Measurements from ENCODE around the gene CIAO3. TPM values are rescaled to one million over a fixed set of nuclear protein-coding genes. Genes with fewer than 3 reads are reported as not detected.

Gene CIAO3
- total RNA-seq, 1 experiment from 2014 or later: 44.5 TPM

DNA sequence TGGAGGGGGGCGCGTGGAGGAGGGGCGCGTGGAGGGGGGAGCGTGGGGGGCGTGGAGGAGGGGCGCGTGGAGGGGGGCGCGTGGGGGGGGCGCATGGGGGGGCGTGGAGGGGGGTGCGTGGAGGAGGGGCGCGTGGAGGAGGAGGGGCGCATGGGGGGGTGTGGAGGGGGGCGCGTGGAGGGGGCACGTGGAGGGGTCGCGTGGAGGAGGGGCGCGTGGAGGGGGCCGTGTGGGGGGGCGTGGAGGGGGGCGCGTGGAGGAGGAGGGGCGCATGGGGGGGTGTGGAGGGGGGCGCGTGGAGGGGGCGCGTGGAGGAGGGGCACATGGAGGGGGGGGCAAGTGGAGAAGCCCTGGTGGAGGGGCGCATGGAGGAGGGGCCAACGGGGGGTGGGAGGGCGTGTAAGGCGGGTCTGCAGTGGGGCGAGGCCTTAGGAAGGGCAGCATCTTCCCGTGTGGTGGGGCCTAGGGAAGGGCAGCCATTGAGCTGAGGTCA, 27.0 kb upstream of the CIAO3 start:
- no peak overlapping the region for H3K4me3 ChIP-seq (ENCODE audit: low read depth, low read length)
- Mint-ChIP-seq H3K4me3 (ENCODE audit: unreplicated experiment) (no peak overlapping the region), H3K27me3 (ENCODE audit: insufficient read depth, unreplicated experiment) (no peaks in the 10 kb centered on the region), H3K36me3 (ENCODE audit: insufficient read depth, unreplicated experiment) (no peaks in the 10 kb centered on the region), H3K4me1 (ENCODE audit: low read depth, unreplicated experiment) (no peaks in the 10 kb centered on the region), H3K9me3 (ENCODE audit: unreplicated experiment) (no peaks in the 10 kb centered on the region), H3K27ac (ENCODE audit: unreplicated experiment) (no peak overlapping the region)
- no peak for DNase-seq
- intact Hi-C loops (cut with micrococcal nuclease; ENCODE audit: unreplicated experiment): no loop called here
- H3K27me3 ChIP-seq (replicated peaks; ENCODE audit: control insufficient read depth, insufficient read depth, low read length): no peaks in the 10 kb centered on the region
- BruUV-seq (replicated peaks): no TSS peak
- H3K4me1 ChIP-seq: 0 out of 2 replicates have a peak, but pooled peaks cover 2% of the 10 kb centered on the region
- TF ChIP-seq, protein P1, sequence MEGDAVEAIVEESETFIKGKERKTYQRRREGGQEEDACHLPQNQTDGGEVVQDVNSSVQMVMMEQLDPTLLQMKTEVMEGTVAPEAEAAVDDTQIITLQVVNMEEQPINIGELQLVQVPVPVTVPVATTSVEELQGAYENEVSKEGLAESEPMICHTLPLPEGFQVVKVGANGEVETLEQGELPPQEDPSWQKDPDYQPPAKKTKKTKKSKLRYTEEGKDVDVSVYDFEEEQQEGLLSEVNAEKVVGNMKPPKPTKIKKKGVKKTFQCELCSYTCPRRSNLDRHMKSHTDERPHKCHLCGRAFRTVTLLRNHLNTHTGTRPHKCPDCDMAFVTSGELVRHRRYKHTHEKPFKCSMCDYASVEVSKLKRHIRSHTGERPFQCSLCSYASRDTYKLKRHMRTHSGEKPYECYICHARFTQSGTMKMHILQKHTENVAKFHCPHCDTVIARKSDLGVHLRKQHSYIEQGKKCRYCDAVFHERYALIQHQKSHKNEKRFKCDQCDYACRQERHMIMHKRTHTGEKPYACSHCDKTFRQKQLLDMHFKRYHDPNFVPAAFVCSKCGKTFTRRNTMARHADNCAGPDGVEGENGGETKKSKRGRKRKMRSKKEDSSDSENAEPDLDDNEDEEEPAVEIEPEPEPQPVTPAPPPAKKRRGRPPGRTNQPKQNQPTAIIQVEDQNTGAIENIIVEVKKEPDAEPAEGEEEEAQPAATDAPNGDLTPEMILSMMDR (IDR thresholded peaks at IDR 0.05; ENCODE audit: insufficient read depth in 1 of 2, low read depth in 1 of 2, low read length in 1 of 2, severe bottlenecking in 1 of 2, unreplicated experiment in 1 of 2): no peak
- POLR2A ChIA-PET: no interaction called here
- CTCF ChIA-PET: no interaction called here
- H3K36me3 ChIP-seq (ENCODE audit: control insufficient read depth, insufficient read depth, low read length): no peaks in the 10 kb centered on the region
- H3K9me3 ChIP-seq: no peaks in the 10 kb centered on the region

DNA sequence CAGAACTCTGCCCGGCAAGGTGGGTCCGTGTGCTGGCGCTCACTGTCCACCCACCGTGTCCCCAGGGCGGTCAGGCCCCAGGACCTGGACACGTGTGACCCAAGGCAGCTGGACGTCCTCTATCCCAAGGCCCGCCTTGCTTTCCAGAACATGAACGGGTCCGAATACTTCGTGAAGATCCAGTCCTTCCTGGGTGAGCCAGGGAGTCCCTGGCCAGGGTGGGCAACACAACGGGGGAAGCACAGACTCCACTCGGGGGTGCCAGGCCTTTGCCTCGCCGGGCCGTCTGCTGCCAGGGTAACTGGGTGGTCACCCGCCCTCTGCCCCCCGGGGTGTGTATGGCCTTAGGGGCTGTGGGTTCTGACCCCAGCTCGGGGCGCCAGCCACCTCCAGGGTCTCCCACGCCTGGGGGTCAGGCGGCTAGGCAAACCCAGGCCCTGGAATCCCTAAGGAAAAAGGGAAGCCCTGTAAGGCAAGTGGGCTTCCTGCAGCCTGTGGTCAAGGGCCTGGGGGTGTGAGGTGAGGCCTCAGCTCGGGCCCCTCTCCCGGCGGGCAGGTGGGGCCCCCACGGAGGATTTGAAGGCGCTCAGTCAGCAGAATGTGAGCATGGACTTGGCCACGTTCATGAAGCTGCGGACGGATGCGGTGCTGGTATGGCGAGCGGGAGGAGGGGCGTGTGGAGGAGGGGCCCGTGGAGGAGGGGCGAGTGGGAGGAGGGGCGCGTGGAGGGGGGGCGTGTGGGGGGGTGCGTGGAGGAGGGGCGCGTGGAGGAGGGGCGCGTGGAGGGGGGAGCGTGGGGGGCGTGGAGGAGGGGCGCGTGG, 26.2 kb upstream of the CIAO3 start:
- no peaks in the 10 kb centered on the region for H3K27me3 ChIP-seq (replicated peaks; ENCODE audit: control insufficient read depth, insufficient read depth, low read length)
- CTCF ChIA-PET: interaction anchor here (0.6 kb wide), 1 partner anchor 395 kb away, joined by 3 read pairs; no protein-coding TSS in a partner anchor
- no peaks in the 10 kb centered on the region for H3K9me3 ChIP-seq
- DNase-seq: no peak
- no peak overlapping the region for H3K27ac Mint-ChIP-seq (ENCODE audit: unreplicated experiment)
- no peak overlapping the region for H3K4me3 ChIP-seq (ENCODE audit: low read depth, low read length)
- POLR2A ChIA-PET: no interaction called here
- no peaks in the 10 kb centered on the region for H3K9me3 Mint-ChIP-seq (ENCODE audit: unreplicated experiment)
- TF ChIP-seq, protein P1 (IDR thresholded peaks at IDR 0.05; ENCODE audit: insufficient read depth in 1 of 2, low read depth in 1 of 2, low read length in 1 of 2, severe bottlenecking in 1 of 2, unreplicated experiment in 1 of 2): no peak
- H3K36me3 ChIP-seq (ENCODE audit: control insufficient read depth, insufficient read depth, low read length): no peaks in the 10 kb centered on the region
- H3K27me3 Mint-ChIP-seq (ENCODE audit: insufficient read depth, unreplicated experiment): no peaks in the 10 kb centered on the region
- H3K4me3 Mint-ChIP-seq (ENCODE audit: unreplicated experiment): no peak overlapping the region
- intact Hi-C loops (cut with micrococcal nuclease; ENCODE audit: unreplicated experiment): no loop called here
- no TSS peak for BruUV-seq (replicated peaks)
- no peaks in the 10 kb centered on the region for H3K36me3 Mint-ChIP-seq (ENCODE audit: insufficient read depth, unreplicated experiment)
- no peaks in the 10 kb centered on the region for H3K4me1 Mint-ChIP-seq (ENCODE audit: low read depth, unreplicated experiment)
- 0 out of 2 replicates have a peak, but pooled peaks cover 5% of the 10 kb centered on the region for H3K4me1 ChIP-seq

- no peak overlapping the region for H3K4me3 Mint-ChIP-seq (ENCODE audit: unreplicated experiment)
- no peak overlapping the region for H3K27ac Mint-ChIP-seq (ENCODE audit: unreplicated experiment)
- no peaks in the 10 kb centered on the region for H3K36me3 ChIP-seq (ENCODE audit: control insufficient read depth, insufficient read depth, low read length)
- H3K27me3 ChIP-seq (replicated peaks; ENCODE audit: control insufficient read depth, insufficient read depth, low read length): no peaks in the 10 kb centered on the region
- no peaks in the 10 kb centered on the region for H3K9me3 ChIP-seq
- peaks cover 11% of the 10 kb centered on the region for H3K4me1 ChIP-seq
- no peaks in the 10 kb centered on the region for H3K27me3 Mint-ChIP-seq (ENCODE audit: insufficient read depth, unreplicated experiment)
- no peak for DNase-seq
- CTCF ChIA-PET: no interaction called here
- no peaks in the 10 kb centered on the region for H3K9me3 Mint-ChIP-seq (ENCODE audit: unreplicated experiment)
- no peaks in the 10 kb centered on the region for H3K36me3 Mint-ChIP-seq (ENCODE audit: insufficient read depth, unreplicated experiment)
- intact Hi-C loops (cut with micrococcal nuclease; ENCODE audit: unreplicated experiment): no loop called here
- no peaks in the 10 kb centered on the region for H3K4me1 Mint-ChIP-seq (ENCODE audit: low read depth, unreplicated experiment)
- POLR2A ChIA-PET: no interaction called here
- TF ChIP-seq, protein P1 (IDR thresholded peaks at IDR 0.05; ENCODE audit: insufficient read depth in 1 of 2, low read depth in 1 of 2, low read length in 1 of 2, severe bottlenecking in 1 of 2, unreplicated experiment in 1 of 2): no peak
- no peak overlapping the region for H3K4me3 ChIP-seq (ENCODE audit: low read depth, low read length)
- no TSS peak for BruUV-seq (replicated peaks)
Measured at GRCh38 chr16:766008-766819, 25.4 kb upstream of the CIAO3 start.
